ENCODE data around the gene DYNLRB1. TPM values are rescaled to one million over a fixed set of nuclear protein-coding genes. Genes with fewer than 3 reads are reported as not detected.

The DYNLRB1 gene
- total RNA-seq, 1 donor from 2014 or later, result 148 TPM

DNA sequence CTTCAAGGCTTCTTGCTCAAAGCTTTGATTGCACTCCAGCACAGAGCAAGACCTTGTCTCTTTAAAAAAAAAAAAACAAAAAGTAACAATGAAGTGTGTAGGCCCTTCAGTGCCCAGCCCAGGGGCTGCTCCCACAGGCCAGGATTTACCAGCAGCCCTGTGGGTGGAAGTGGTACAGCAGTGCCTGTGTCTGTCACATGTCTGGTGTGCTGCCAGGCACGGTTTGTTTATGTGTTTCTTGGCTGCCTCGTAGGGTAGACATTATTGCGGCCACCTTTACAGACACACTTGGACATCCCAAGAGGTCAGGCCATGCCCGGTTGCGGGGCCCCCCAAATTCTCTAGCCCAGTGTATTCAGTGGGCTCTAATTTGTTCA lies 12.7 kb downstream of the DYNLRB1 start:
- intact Hi-C loops (cut with DNase I), result no loop called here
- DNase-seq (peak; percentile 80), ATAC-seq (ENCODE audit: poor library complexity) (peak; percentile 69)

DNA sequence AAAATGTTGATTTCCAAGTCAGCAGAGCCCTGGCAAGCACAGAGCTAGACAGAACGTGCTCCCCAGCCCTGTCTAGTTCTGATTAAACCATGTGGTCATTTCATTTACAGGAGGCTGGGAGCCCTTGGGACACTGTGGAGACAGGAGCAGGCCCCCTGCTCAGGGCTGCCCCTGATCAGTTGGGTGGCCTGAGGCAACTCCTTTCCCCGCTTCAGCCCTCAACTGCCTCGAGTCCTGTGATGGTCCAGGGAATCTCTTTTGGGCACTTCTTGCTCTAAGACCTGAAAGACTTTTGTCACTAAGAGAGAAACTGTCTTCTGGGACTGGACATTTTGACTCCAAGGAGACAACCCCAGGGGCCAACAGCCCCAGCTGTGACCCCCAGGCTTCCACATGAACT lies 13.5 kb downstream of the DYNLRB1 start:
- ATAC-seq (ENCODE audit: poor library complexity) (no peak), DNase-seq (no peak)
- intact Hi-C loops (cut with DNase I), result no loop called here

DNA sequence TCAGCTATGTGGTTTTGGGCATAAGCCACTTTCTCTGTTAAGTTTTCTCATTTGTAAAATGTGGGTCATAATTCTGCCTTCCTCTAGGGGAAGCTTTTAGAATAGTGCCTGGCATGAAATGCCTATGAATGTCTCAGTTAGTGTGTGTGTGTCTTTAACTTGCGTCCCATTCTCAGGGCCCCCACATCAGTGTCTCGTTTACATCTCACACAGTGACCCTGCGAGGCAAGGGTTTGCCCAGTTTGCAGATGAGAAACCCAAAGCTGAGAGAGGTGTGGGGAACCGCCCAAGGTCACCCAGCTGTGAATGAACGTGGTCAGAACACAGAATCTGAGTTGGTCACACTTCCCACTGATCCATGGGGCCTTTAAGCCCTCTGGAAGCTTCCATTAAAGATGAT lies 14.1 kb downstream of the DYNLRB1 start:
- intact Hi-C loops (cut with DNase I), result no loop called here
- ATAC-seq (ENCODE audit: poor library complexity), result no peak
- DNase-seq, result no peak

DNA sequence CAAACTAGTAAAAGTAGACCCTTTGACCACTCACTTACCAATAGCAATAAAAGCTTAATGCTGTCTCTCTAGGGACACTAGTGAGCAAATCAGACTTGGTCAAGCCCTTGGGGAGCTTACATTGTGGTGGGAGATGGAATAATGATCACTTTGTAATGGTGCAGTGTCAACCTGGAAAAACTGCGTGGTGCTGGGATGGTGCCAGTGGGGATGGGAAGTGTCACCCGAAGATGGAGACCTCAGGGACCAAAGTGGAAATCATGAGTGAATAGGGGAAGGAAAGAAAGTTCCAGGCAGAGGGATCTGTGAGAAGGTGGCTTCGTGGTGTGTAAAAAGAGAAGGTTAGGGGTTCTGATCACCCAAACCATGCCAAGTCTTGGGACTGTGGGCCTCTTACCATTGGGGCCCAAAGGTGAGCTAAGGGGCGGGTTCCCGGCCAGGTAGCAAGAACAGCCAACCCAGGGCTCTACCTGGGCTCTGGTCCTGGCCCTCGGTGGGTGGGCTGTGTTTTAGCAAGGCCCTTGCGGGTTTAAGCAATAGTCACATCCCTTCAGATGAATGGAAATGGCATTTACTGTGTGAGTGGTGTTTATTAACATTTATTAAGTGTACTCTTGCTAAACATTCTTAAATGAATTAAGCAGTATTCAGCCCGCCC lies 15.5 kb downstream of the DYNLRB1 start:
- no peak for ATAC-seq (ENCODE audit: poor library complexity)
- no peak for DNase-seq
- intact Hi-C loops (cut with DNase I), result no loop called here

DNA sequence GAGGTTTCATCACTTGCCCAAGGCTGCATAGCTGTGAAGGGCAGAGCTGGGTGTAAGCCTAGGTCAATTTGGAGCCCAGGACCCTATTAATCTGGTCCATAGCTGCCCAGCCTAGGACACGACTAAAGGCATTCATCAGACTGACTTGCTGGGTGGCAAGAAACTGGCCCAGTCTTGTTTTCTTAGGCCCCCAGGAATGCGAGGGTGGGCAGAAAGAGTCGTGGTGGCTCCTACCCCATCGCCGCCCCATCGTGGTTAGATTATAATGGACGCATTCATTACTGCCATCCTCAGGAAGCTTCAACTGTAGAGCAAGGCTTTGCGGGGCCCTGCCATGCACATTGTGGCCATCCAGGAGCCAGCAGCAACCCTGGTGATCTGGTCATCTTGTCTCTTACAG lies 16.1 kb downstream of the DYNLRB1 start:
- intact Hi-C loops (cut with DNase I), result no loop called here
- ATAC-seq (ENCODE audit: poor library complexity) (no peak), DNase-seq (no peak)

DNA sequence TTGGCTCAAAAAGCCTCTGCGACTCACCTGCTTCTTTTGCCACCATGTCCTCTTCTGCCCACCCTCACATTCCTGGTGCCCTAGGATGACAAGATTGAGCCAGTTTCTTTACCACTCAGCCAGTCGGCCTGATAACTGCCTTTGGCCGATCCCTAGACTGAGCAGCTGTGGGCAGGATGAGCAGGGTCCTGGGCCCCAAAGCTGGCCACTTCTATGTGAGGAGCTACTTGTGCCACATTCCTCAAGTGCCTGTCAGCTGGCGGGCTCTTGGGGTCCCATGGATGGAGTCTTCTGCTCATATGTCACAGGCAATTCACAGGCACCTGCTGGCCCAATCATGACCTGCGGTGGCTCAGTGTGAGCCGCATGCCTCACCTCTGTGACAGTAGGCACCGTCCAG lies 16.5 kb downstream of the DYNLRB1 start:
- no peak for DNase-seq

DNA sequence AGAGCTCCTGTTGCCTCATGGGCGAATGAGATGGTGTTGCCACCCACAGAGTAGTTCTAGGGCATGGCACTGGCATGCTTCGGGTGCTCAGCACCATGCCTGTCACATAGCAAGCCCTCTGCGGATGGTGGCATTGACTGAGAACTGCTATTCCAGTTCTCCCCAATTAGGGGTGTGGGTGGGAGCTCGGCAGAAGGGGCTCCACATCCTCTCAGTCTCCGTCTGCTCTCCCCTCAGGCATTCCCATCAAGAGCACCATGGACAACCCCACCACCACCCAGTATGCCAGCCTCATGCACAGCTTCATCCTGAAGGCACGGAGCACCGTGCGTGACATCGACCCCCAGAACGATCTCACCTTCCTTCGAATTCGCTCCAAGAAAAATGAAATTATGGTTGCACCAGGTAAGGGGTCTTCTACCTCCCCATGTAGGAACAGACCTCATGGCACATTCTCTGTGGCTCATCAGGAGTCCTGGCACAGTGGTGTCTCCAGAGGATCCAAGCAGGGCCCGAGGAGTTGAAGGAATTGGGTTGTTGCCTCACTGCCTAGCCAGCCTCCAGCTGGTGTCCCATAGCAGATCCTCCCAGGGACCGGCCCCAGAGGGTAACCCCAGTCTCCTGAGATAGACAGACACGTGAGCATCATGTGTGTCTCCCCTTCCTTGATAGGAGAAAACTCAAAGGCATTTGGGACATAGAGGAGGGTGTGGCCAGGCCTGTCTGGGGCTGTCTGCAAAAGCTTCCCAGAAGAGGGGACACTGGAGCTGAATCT lies 18.4 kb downstream of the DYNLRB1 start:
- peak; percentile 15 for DNase-seq
- intact Hi-C loops (cut with DNase I), result no loop called here
- no peak for ATAC-seq (ENCODE audit: poor library complexity)

More for the DNA sequence above, 16.5 kb downstream of the DYNLRB1 start:
- intact Hi-C loops (cut with DNase I), result no loop called here
- no peak for ATAC-seq (ENCODE audit: poor library complexity)

DNA sequence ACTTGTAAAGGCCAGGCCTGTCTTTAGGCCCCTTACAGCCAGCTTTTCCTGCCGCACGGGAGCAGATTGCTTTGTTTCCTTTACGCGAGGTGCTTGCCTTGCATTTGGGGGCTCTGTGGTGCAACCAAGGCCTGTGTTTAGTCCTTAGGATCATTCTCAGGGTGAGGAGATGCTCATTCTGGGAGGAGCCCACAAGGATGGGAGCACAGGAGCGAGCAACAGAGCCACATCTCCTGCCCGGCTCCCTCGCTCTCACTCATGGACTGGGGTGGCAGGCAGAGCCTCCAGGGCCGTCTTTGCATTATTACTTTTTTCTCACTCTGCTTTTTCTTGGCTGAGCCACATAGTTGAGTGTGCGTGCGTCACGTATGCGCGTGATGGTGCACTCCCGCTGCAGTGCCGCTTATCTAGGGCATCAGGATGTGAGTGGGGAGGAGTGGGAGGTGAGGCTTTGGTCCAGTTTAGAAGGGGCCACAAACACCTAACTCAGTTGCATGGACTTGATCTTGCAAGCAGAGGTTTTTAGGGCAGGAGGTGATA lies 19.1 kb downstream of the DYNLRB1 start:
- ATAC-seq (ENCODE audit: poor library complexity) (no peak), DNase-seq (peak; percentile 17)
- intact Hi-C loops (cut with DNase I), result no loop called here

DNA sequence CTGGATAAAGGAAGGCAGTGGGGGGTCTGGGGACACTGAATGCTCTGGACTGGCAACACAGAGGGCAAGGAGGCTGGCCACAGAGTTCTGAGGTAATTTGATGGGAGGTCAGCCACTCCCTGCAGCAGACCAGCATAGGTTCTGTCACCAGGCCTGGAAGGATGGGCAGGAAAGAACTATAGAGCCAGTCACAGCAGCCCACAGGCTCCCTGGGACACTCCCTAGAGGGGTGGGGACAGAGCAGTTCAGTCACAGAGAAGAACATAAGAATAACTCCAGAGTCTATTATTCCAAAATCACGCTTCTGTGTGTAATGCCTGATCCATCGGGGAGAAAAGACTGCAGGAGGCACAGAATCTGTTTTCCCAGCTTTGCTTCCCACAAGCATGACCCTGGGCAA lies 19.6 kb downstream of the DYNLRB1 start:
- ATAC-seq (ENCODE audit: poor library complexity) (no peak), DNase-seq (peak; percentile 10)
- intact Hi-C loops (cut with DNase I), result no loop called here

DNA sequence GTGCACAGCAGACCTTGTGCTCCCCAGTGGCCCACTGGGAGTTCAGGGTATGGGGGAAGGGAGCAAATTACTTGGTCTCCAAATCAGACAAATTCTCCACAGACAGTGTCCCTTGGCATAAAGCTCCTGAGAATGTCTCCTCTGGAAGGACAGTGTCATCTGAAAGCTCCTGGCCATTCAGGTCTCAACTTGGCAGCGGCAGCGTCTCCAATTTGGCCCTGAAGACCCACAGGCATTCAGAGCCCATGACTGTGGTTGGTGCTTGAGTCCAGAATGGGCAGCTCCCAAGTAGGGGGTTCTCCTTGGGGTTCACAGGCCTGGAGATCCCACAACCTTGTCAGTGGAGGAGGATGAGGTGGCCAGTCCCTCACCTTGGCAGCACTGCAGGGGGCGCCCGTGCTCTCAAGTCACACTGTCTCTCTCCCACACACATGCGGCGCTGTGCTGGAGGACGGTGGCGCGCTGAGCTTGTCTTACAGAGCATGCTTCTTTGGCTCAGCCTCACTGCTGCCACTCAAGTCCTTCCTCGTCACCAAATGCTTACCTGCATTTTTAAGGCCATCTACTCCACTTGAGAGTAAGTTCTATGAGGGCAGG lies 20.7 kb downstream of the DYNLRB1 start:
- peak; percentile 77 for ATAC-seq (ENCODE audit: poor library complexity)
- intact Hi-C loops (cut with DNase I), result no loop called here
- DNase-seq, result peak; percentile 80

DNA sequence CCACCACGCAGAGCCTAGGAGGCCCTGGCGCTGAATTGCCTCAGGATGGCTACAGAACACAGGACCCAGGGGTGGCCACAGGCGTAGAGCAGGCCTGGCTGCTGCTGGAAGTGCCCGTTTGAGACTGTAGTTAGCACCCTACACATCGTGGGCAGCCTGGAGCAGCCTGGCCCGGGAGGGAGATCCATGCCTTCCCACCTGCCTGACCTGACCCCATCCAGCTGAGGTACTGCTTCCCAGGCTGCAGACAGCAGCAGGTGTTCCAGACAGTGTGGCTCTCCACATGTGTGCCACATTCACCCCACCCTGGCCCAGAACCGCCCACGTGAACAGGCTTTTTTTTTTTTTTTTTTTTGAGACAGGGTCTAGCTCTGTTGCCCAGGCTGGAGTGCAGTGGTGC lies 21.4 kb downstream of the DYNLRB1 start:
- intact Hi-C loops (cut with DNase I), result no loop called here
- ATAC-seq (ENCODE audit: poor library complexity) (no peak), DNase-seq (peak; percentile 38)

DNA sequence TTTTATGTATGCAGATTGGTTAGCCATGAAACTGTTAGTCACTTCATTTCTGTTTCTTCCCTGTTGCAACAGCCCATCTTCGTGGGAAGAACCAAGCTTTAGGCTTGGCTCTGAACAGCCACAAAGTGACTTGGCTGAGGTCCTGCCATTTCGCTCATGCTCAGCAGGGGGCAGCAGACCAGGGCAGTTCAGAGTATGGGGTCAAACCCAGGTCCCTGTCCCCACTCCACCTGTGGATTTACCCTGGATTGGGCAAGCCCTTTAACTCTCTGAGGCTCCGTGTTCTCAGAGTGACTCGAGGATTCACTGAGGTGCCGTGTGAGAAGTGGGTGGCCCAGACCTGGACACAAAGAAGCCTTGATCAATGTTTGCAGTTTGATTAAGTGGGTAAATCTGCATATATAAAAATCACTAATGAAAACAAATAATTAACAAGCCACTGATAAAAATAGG lies 22.5 kb downstream of the DYNLRB1 start:
- intact Hi-C loops (cut with DNase I), result no loop called here
- DNase-seq (peak; percentile 69), ATAC-seq (ENCODE audit: poor library complexity) (peak; percentile 73)

DNA sequence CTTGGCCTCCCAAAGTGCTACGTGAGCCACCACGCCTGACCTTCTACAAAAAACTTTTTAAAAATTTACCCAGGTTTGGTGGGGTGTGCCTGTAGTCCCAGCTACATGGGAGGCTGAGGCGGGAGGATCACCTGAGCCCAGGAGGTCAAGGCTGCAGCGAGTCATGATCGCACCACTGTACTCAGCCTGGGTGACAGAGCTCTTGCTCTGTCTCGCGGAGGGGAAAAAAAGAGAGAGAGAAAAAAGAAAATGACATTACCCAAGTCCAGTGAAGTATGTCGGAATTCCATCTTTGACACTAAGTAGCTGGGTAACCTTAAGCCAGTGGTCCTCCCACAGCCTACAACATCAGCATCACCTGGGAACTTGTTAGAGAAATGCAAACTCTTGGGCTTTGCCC lies 23.5 kb downstream of the DYNLRB1 start:
- no peak for ATAC-seq (ENCODE audit: poor library complexity)
- intact Hi-C loops (cut with DNase I), result no loop called here
- peak; percentile 6 for DNase-seq

DNA sequence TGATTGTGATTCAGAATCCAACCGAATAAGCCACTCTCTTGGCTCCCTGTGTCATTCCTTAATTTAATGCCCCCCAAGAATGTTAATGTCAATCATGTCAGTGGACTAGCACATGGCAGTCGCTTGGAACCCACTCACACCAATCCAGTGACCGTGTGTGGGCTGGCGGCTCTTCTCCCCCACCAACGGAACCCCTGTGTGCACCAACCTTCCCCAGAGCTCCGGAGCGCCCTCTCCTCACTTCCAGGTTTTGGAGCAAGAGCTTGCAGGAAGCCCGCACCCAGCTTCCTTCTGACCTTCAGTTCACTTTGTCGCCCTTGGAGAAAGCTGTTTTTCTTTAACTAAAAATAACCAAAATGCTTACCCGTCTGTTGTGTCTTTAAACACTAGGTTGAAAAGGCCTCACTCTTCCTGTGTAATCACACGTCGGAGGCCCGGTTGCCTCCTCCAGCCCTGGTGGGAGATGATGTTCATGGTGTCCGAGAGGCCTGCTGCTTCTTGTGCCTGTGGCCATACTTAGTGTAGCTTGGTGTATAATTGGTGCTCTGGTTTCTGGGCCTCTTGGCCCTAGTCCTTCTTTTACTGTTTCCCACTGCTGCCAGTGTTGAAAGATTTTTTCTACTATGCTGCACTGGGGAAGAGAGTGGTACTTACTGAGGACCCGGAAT lies 24.5 kb downstream of the DYNLRB1 start:
- intact Hi-C loops (cut with DNase I), result no loop called here
- ATAC-seq (ENCODE audit: poor library complexity), result no peak
- DNase-seq, result peak; percentile 20

DNA sequence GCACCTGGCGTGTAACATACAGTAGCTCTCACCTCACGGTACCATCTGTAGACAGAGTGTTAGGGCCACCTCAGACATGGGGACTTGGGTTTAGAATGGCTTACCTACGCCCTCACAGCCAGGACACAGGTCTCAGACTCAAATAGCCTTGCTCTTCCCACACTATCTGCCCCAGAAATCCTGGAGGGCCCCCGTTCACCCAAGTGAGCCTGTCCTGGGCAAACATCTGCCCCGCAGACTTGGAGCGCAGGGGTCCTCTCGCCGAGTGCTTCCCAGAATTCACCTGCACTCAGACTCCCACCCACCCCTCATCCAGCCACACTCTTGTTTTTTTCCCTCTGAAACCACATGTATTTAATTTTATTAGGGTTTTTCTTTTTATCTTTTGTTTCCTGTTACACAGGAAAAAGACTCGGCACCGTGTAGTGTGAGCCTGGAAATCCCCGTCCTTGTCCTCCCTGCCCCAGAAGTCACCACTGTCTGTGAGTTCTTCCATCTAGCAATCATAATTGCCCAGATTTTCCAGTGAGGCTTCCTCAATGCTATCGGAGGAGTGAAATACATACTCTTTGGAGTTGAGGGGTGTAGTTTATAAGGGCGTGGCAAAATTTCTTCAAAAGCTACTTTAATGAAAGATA lies 25.2 kb downstream of the DYNLRB1 start:
- intact Hi-C loops (cut with DNase I), result no loop called here
- peak; percentile 24 for DNase-seq

DNA sequence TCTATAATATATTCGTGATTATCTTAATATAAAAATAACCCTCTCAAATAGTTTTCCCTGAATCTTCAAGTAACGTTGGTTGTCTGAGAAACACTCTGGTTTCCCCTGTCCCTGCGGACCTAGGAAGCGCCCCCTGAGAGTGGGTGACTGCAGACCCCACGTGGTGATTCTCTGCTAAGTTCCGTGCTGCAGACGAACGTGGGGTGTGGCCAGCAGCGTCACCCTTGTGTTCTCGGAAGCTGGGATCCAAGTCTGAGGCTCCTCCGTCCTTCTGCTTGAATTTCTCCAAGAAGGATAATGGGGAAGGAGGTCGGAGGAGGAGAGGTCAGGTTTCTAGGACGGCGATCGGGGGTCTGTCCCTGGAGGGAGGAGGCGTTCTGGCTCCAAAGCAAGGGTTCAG lies 25.7 kb downstream of the DYNLRB1 start:
- ATAC-seq (ENCODE audit: poor library complexity) (no peak), DNase-seq (peak; percentile 21)
- intact Hi-C loops (cut with DNase I), result no loop called here

More for the DNA sequence above, 25.2 kb downstream of the DYNLRB1 start:
- no peak for ATAC-seq (ENCODE audit: poor library complexity)

DNA sequence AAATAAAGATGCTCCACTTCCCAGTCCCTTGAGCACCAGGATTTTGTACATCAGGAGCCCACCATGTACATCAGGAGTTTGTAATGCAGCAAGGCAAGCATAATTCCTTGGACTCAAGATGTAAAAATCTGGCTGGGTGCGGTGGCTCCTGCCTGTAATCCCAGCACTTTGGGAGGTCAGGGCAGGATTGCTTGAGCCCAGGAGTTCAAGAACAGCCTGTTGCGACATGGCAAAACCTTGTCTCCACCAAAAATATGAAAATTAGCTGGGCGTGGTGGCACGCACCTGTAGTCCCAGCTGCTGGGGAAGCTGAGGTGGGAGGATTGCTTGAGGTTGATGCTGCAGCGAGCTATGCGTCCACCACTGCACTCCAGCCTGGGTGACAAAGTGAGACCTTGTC lies 26.2 kb downstream of the DYNLRB1 start:
- intact Hi-C loops (cut with DNase I), result no loop called here
- DNase-seq (peak; percentile 13), ATAC-seq (ENCODE audit: poor library complexity) (no peak)

DNA sequence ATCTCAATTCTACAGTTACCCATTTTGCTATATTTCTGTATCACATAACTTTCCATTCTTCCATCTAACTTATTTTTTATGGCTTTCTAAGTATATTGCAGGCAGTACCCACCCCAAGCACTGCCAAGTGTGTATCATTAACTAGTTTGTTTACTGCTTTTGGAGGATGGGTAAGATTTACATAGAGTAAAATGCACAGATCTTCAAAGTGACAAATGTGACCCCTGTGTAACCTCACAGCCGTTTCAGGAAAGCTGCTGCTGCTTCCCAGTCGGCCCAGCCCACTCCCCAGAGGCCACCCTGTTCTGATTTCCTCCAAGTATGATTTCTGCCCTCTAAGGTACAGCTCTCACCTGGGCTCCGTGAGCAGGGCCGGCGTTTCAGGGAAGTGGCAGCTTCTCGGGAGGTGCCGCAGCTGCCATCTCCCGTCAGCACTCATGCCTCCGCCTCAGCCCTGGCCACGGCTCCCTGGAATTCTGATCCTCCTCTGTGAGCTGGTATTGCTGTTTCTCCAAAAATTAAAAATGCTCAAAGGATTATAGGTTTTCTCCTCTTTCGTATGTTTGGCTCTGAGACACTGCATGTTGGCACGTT lies 27.3 kb downstream of the DYNLRB1 start:
- ATAC-seq (ENCODE audit: poor library complexity) (no peak), DNase-seq (peak; percentile 26)
- intact Hi-C loops (cut with DNase I), result no loop called here
